AG04449 (cell line): ENCODE measurements around the gene MAD2L2.

ENCODE experiments used
- CTCF ChIA-PET: fragments of 350-600 bp; formaldehyde crosslinking; extraction: SDS; loops from one replicate; lab custom pipeline; 2021; ENCODE audit warnings: antibody characterized with exemption; lab: Yijun Ruan, JAX
- POLR2A ChIA-PET: fragments of 400-600, 350-600 bp; formaldehyde crosslinking; extraction: SDS; loops from one replicate; lab custom pipeline; 2020; ENCODE audit warnings: antibody characterized with exemption, inconsistent platforms; lab: Yijun Ruan, JAX
- DNase-seq: peaks from one replicate; pipeline ENCODE4 v3.0.0-alpha.2; 2010; ENCODE audit warnings: low read depth, low spot score
- H3K4me3 ChIP-seq: 2 replicates; pipeline ENCODE4 v1.5.1; 2011; ENCODE audit warnings: low read depth, mild to moderate bottlenecking, control low read depth, low read length
- TF ChIP-seq, protein P1 (sequence below): IDR thresholded peaks from one replicate; pipeline ENCODE4 v1.5.1; 2011; ENCODE audit warnings: mild to moderate bottlenecking, moderate library complexity, low read length, control low read depth, inconsistent platforms; ENCODE audit not compliant: insufficient read depth; ENCODE audit errors: missing control alignments

The MAD2L2 gene

DNA sequence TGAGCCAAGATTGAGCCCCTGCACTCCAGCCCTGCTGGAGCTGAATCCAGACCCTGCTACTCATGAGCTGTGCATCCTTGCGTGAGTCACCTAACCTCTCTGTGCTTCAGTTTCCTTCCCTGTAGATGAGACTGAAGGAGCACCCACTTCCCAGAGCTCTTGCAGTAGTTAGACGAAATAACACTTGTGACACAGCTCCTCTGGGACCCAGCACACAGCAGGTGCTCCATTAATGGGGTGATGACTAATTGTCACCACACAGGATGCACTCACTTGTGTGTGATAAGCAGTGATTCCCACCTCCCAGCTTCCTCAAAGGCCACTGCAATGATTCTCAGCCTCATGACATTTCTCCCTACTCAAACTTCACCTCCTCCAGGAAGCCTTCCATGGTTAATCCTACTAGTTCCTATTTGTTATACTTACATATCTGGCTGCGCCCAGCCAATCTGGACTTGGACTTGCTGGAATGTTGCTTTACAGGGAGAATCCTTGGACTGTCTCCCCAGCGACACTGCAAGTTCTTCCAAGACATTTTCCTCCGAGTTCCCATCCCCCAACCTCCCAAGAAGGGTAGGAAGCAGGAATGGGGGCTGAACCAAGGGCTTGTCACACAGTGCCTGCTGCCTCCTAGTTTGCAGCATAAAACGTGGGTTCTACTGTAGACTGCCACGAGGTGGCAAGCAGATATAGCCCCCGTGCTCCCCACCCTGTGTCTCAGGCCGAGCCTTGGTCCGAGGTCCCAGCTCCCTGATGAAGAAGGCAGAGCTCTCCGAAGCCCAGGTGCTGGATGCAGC, 27.8 kb upstream of the MAD2L2 start:
- CTCF ChIA-PET, result interaction anchor here (0.6 to 10.2 kb wide), 8 partner anchors 13 to 58 kb away, joined by 3 to 95 read pairs (median 4); partner anchors contain the start of gene FBXO6
- no peak overlapping the region for H3K4me3 ChIP-seq
- TF ChIP-seq, protein P1, sequence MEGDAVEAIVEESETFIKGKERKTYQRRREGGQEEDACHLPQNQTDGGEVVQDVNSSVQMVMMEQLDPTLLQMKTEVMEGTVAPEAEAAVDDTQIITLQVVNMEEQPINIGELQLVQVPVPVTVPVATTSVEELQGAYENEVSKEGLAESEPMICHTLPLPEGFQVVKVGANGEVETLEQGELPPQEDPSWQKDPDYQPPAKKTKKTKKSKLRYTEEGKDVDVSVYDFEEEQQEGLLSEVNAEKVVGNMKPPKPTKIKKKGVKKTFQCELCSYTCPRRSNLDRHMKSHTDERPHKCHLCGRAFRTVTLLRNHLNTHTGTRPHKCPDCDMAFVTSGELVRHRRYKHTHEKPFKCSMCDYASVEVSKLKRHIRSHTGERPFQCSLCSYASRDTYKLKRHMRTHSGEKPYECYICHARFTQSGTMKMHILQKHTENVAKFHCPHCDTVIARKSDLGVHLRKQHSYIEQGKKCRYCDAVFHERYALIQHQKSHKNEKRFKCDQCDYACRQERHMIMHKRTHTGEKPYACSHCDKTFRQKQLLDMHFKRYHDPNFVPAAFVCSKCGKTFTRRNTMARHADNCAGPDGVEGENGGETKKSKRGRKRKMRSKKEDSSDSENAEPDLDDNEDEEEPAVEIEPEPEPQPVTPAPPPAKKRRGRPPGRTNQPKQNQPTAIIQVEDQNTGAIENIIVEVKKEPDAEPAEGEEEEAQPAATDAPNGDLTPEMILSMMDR, result no peak
- no peak for DNase-seq
- POLR2A ChIA-PET, result no interaction called here

DNA sequence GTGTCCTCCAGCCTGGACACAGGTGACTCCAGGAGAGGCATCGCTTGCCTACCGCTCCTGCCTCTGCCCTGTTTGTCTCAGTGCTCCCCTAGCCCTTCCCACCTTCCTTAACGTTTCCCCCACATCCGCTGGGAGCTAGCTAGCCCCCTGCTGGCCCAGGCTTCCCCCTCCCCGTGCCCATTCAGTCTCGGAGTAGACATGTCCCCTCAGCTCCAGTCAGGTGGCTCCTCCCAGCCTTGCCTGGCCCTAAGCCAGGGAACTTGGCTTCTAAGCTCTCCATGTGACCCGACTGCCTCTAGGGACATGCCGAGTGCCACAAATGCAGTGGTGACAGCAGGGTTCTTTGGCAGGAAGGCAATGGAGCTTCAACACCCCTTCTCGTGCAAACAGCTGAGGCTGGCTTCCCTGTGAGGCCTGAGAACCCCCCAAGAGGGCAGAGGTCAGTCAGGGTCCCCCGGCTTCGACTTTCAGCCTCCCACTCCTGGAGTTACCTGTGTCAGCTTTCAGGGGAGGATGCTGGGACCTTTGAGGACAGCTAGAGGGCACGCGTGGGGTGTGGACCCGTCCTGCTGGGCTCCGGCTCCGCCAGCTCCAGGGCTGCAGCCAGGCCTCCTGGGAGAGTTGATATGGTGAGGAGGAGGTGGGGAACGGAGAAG, 26.8 kb upstream of the MAD2L2 start:
- no peak for DNase-seq
- CTCF ChIA-PET, result interaction anchor here (1.4 to 10.2 kb wide), 4 partner anchors 14 to 44 kb away, joined by 3 to 95 read pairs (median 5); partner anchors contain the start of gene FBXO6
- TF ChIP-seq, protein P1, result no peak
- no peak overlapping the region for H3K4me3 ChIP-seq
- POLR2A ChIA-PET, result no interaction called here

DNA sequence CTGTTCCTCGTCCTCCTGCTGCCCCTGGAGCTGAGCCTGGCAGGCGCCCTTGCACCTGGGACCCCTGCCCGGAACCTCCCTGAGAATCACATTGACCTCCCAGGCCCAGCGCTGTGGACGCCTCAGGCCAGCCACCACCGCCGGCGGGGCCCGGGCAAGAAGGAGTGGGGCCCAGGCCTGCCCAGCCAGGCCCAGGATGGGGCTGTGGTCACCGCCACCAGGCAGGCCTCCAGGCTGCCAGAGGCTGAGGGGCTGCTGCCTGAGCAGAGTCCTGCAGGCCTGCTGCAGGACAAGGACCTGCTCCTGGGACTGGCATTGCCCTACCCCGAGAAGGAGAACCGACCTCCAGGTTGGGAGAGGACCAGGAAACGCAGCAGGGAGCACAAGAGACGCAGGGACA, 25.3 kb upstream of the MAD2L2 start:
- no peak for DNase-seq
- ChIA-PET CTCF (interaction anchor here (10.2 kb wide), 1 partner anchor 15 kb away, joined by 95 read pairs; no protein-coding TSS in a partner anchor), POLR2A (no interaction called here)
- TF ChIP-seq, protein P1, result no peak
- H3K4me3 ChIP-seq, result no peak overlapping the region

DNA sequence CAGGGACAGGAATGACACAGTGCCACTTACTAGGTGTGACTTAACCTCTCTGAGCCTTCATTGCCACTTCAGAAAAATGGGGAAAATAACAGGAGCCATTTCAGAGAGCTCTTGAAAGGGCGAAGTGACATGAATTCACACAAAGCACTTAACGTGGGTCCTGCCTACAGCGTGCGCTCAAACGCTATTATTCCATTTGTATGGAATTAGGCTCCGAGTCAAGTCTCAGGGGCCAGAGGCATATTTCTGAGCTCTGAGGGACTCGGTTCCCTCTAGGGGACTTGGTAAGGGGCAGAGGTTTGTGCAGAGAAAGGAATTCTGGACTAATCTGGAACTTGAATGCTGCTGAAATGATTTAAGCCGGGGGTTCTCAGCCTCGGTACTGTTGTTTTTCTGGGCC, 24.6 kb upstream of the MAD2L2 start:
- no peak overlapping the region for H3K4me3 ChIP-seq
- CTCF ChIA-PET, result interaction anchor here (10.2 kb wide), 1 partner anchor 16 kb away, joined by 95 read pairs; no protein-coding TSS in a partner anchor
- DNase-seq, result no peak
- POLR2A ChIA-PET, result no interaction called here
- TF ChIP-seq, protein P1, result no peak

DNA sequence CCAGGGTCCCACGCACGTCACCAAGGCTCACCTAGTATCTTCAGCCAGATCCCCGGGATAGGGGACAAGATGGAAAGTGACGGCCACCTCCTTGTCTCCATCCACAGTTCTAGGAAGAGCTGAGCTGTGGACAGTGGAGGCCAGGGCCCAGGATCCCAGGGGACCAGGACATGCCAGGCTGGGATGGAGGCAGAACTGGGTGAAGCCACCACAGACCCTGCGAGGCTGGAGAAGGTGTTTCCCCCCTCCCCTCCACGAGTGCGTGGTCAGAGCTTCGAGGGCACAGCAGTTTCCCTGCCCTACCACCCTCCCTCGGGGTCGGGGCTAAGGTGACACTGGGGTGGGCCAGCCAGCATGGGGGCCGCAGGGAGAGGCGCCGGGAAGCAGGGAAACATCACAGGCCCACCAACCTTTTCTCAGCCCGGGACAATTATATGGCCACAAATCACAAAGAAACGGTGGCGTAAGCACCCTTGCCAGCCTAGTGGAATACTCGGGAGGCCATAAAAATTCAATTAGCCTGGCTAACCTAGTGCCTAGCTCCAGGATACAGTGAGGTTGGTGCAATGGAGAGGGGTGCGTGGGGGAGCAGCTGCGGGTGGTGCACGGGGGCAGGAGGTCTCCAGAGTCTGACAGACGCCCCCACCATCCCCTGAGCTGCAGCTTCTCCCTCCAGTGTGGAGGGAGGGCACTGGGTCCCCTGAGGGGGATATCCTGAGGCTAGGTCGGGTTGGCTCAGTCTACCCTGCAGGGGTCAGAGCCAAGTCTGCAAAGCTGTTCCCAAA, 23.9 kb upstream of the MAD2L2 start:
- CTCF ChIA-PET, result interaction anchor here (10.2 kb wide), 1 partner anchor 17 kb away, joined by 95 read pairs; no protein-coding TSS in a partner anchor
- TF ChIP-seq, protein P1, result no peak
- DNase-seq, result no peak
- H3K4me3 ChIP-seq, result no peak overlapping the region
- POLR2A ChIA-PET, result no interaction called here
